Breast epithelium (tissue), 3 donors: ENCODE data around the gene NSUN2.

ENCODE experiments used
- CTCF ChIP-seq, 3 donors: fragments of 450-650 bp; IDR thresholded peaks; one replicate each; pipeline ENCODE4 v1.5.1; 2016 to 2017; ENCODE audit warnings: antibody characterized with exemption in 3 of 3, mild to moderate bottlenecking in 3 of 3, moderate library complexity in 3 of 3
- POLR2A ChIP-seq: fragments of 450-650 bp; IDR thresholded peaks from one replicate; pipeline ENCODE4 v1.6.1; 2016; ENCODE audit warnings: antibody characterized with exemption, mild to moderate bottlenecking, moderate library complexity
- POLR2AphosphoS5 ChIP-seq, 3 donors: sonication (generic); formaldehyde crosslinking; IDR thresholded peaks; one replicate each; pipeline ENCODE4 v1.6.1; 2017; ENCODE audit warnings: antibody characterized with exemption in 3 of 3

GRCh38 chr5:6573651-6574101, 59.2 kb downstream of the NSUN2 start:
- no peak for TF ChIP-seq CTCF (IDR thresholded peaks at IDR 0.05)
- TF ChIP-seq POLR2A = no peak
- no peak for TF ChIP-seq POLR2AphosphoS5 (IDR thresholded peaks at IDR 0.05)
